Measurements from ENCODE around the gene ZNF544. TPM values are rescaled to one million over a fixed set of nuclear protein-coding genes. Genes with fewer than 3 reads are reported as not detected.
A peak's percentile ranks its signal among the peaks of the same experiment; 100 is the strongest.
"Not testable (repeated sequence)": the region's sequence is repeated elsewhere in the genome, so short reads cannot be mapped to it uniquely, and the experiment has no call there.

Gene ZNF544
- total RNA-seq, 2 donors from 2014 or later: 30.1 to 38.4 TPM

- Histone ChIP-seq H3K27ac (peak overlapping the region; percentile 76 to 90), H3K27me3 (no peaks in the 10 kb centered on the region), H3K4me3 (peak overlapping the region; percentile 76 to 82), H3K9me3 (no peaks in the 10 kb centered on the region), H3K36me3 (peaks cover 12% of the 10 kb centered on the region), H3K4me1 (peaks cover 0 to 12% of the 10 kb centered on the region in 2 donors)
- no peak for DNase-seq (ENCODE audit: low spot score)
- no peak for TF ChIP-seq CTCF (IDR thresholded peaks at IDR 0.05)
Observed at GRCh38 chr19:58305932-58306323, 77.2 kb downstream of the ZNF544 start.

- Histone ChIP-seq H3K9me3 (no peaks in the 10 kb centered on the region), H3K27ac (no peak overlapping the region), H3K4me3 (no peak overlapping the region), H3K36me3 (peaks cover 29% of the 10 kb centered on the region), H3K4me1 (peaks cover 0 to 12% of the 10 kb centered on the region in 2 donors), H3K27me3 (no peaks in the 10 kb centered on the region)
- no peak for DNase-seq (ENCODE audit: low spot score)
- no peak for TF ChIP-seq CTCF (IDR thresholded peaks at IDR 0.05)
Observed at GRCh38 chr19:58307736-58308135, 79.0 kb downstream of the ZNF544 start.

GRCh38 chr19:58310685-58311084 lies 82.0 kb downstream of the ZNF544 start:
- H3K36me3 ChIP-seq: peaks cover 52% of the 10 kb centered on the region
- H3K4me1 ChIP-seq; H3K27me3 ChIP-seq; H3K9me3 ChIP-seq; DNase-seq (ENCODE audit: low spot score); H3K4me3 ChIP-seq; H3K27ac ChIP-seq: not testable (repeated sequence)
- TF ChIP-seq CTCF (IDR thresholded peaks at IDR 0.05): peak; percentile 43 to 64

GRCh38 chr19:58311345-58311865 lies 82.7 kb downstream of the ZNF544 start:
- no peak for DNase-seq (ENCODE audit: low spot score)
- peaks cover 0 to 3% of the 10 kb centered on the region in 2 donors for H3K4me1 ChIP-seq
- no peak overlapping the region for H3K27ac ChIP-seq
- no peak for TF ChIP-seq CTCF (IDR thresholded peaks at IDR 0.05)
- H3K27me3 ChIP-seq: no peaks in the 10 kb centered on the region
- H3K9me3 ChIP-seq: no peaks in the 10 kb centered on the region
- H3K36me3 ChIP-seq: peaks cover 52% of the 10 kb centered on the region
- no peak overlapping the region for H3K4me3 ChIP-seq

Other genes starting within 250 kb of the ZNF544 start
- gene ZNF606, start 226.1 kb upstream of the ZNF544 start, total RNA-seq: 1 to 10 TPM; 9.6 TPM
- not detected for gene ZSCAN1, start 194.9 kb upstream of the ZNF544 start, total RNA-seq
- 1 to 10 TPM; 2.5 to 3.1 TPM for gene ZNF135, start 169.6 kb upstream of the ZNF544 start, total RNA-seq
- gene ZSCAN18, start 130.7 kb upstream of the ZNF544 start, total RNA-seq: 10 to 100 TPM; 48.3 to 65.7 TPM
- gene ZNF329, start 78.1 kb upstream of the ZNF544 start, total RNA-seq: 1 to 10 TPM; 6.9 to 7.9 TPM
- 10 to 100 TPM; 17.7 to 25.8 TPM for gene ZNF274, start 45.9 kb upstream of the ZNF544 start, total RNA-seq
- gene ZNF8, start 50.0 kb downstream of the ZNF544 start, total RNA-seq: 1 to 10 TPM; 5.8 to 6.9 TPM
- gene ERVK3-1, start 76.5 kb downstream of the ZNF544 start, total RNA-seq: 10 to 100 TPM; 20.9 to 32.6 TPM
- 1 to 10 TPM; 1.6 to 2.6 TPM for gene ZSCAN22, start 98.1 kb downstream of the ZNF544 start, total RNA-seq
- gene A1BG, start 124.6 kb downstream of the ZNF544 start, total RNA-seq: 10 to 100 TPM; 45.5 to 52.6 TPM
- under 1 TPM; 0.39 to 0.56 TPM for gene ZNF497, start 133.8 kb downstream of the ZNF544 start, total RNA-seq
- gene ZNF837, start 152.1 kb downstream of the ZNF544 start, total RNA-seq: 1 to 10 TPM in 1 of 2 donors, under 1 TPM in 1; 0.70 to 1.3 TPM
- gene RPS5, start 158.4 kb downstream of the ZNF544 start, total RNA-seq: 1,000 to 10,000 TPM in 1 of 2 donors, 100 to 1,000 TPM in 1; 593 to 1,197 TPM
- not detected for gene RNF225, start 166.7 kb downstream of the ZNF544 start, total RNA-seq
- 10 to 100 TPM; 17.4 to 18.5 TPM for gene ZNF584, start 179.7 kb downstream of the ZNF544 start, total RNA-seq
- 1 to 10 TPM; 2.7 to 3.1 TPM for gene ZNF132, start 211.2 kb downstream of the ZNF544 start, total RNA-seq
- 1 to 10 TPM; 2.7 to 6.9 TPM for gene ZNF324B, start 222.7 kb downstream of the ZNF544 start, total RNA-seq
- 1 to 10 TPM; 5.9 to 9.9 TPM for gene ZNF324, start 238.2 kb downstream of the ZNF544 start, total RNA-seq
- 10 to 100 TPM in 1 of 2 donors, 1 to 10 TPM in 1; 7.9 to 10.0 TPM for gene ZNF446, start 247.4 kb downstream of the ZNF544 start, total RNA-seq

Data from right atrium auricular region (tissue), 2 donors.